ENCODE measurements around the gene PLIN4. TPM values are rescaled to one million over a fixed set of nuclear protein-coding genes. Genes with fewer than 3 reads are reported as not detected.

The PLIN4 gene
- polyA plus RNA-seq, 4 donors: 0.50 to 16.9 (median 1.1) TPM

DNA sequence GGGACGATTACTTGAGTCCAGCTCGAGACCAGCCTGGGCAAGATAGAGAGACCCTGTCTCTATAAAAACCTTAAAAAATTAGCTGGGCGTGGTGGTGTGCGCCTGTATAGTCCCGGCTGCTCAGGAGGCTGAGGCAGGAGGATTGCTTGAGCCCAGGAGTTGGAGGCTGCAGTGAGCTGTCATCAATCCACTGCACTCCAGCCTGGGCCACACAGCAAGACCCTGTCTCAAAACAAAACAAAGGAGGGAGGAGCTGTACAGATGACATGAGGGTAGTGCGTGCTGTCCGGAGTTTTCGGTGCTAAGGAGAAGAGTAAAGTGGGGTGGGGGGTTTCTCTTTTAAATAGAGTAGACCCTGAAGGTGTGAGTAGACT lies 23.6 kb downstream of the PLIN4 start:
- FAIRE-seq: no peak
- Histone ChIP-seq H3K27me3 (ENCODE audit: control insufficient read depth in 3 of 3, insufficient read depth in 3 of 3, low read length in 3 of 3) (no peaks in the 10 kb centered on the region), H3K4me1 (ENCODE audit: control insufficient read depth in 3 of 3, insufficient read depth in 2 of 3, low read depth in 1 of 3, low read length in 2 of 3) (no peaks in the 10 kb centered on the region), H3K9me3 (ENCODE audit: control insufficient read depth in 2 of 2, insufficient read depth in 1 of 2, low read depth in 1 of 2, low read length in 1 of 2) (no peaks in the 10 kb centered on the region), H3K4me3 (ENCODE audit: low read depth in 1 of 3, low read length in 3 of 3) (no peak overlapping the region), H3K36me3 (ENCODE audit: control insufficient read depth in 3 of 3, insufficient read depth in 2 of 3, low read depth in 1 of 3, low read length in 3 of 3) (peaks cover 24 to 80% (median 24%) of the 10 kb centered on the region in 3 donors), H3K27ac (ENCODE audit: low read depth in 1 of 3, low read length in 2 of 3) (no peak overlapping the region)
- no peak for DNase-seq
- WGBS, 3 donors: 94 to 96% (median 95%) methylated on average over 8 of the region's 8 CpGs

DNA sequence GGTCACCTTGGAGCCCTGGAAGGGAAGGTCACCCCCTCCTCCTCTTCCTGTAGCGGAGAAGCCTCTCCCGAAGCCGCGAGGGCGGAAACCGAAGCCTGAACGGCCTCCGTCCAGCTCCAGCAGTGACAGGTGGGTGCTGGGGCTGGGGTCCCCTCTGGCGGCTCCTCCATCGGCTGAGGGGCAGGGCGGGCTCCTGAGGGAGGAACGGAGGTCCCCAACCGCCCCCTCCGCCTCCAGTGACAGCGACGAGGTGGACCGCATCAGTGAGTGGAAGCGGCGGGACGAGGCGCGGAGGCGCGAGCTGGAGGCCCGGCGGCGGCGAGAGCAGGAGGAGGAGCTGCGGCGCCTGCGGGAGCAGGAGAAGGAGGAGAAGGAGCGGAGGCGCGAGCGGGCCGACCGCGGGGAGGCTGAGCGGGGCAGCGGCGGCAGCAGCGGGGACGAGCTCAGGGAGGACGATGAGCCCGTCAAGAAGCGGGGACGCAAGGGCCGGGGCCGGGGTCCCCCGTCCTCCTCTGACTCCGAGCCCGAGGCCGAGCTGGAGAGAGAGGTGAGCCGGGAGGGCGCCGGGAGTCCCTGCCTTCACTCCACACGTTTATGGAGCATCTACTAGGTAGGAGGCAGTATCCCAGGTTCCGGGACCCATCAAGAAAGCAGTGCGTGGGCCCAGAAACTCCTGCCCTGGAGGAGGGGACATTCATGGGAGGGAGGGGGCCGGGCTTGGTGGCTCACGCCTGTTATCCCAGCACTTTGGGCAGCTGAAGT lies 24.2 kb downstream of the PLIN4 start:
- FAIRE-seq: no peak
- H3K27me3 ChIP-seq (ENCODE audit: control insufficient read depth in 3 of 3, insufficient read depth in 3 of 3, low read length in 3 of 3): no peaks in the 10 kb centered on the region
- H3K36me3 ChIP-seq (ENCODE audit: control insufficient read depth in 3 of 3, insufficient read depth in 2 of 3, low read depth in 1 of 3, low read length in 3 of 3): peaks cover 19 to 81% (median 21%) of the 10 kb centered on the region in 3 donors
- DNase-seq: no peak
- H3K4me1 ChIP-seq (ENCODE audit: control insufficient read depth in 3 of 3, insufficient read depth in 2 of 3, low read depth in 1 of 3, low read length in 2 of 3): no peaks in the 10 kb centered on the region
- WGBS, 3 donors: 96 to 97% (median 97%) methylated on average over 57 to 61 of the region's 61 CpGs
- H3K9me3 ChIP-seq (ENCODE audit: control insufficient read depth in 2 of 2, insufficient read depth in 1 of 2, low read depth in 1 of 2, low read length in 1 of 2): no peaks in the 10 kb centered on the region
- no peak overlapping the region for H3K4me3 ChIP-seq (ENCODE audit: low read depth in 1 of 3, low read length in 3 of 3)
- H3K27ac ChIP-seq (ENCODE audit: low read depth in 1 of 3, low read length in 2 of 3): no peak overlapping the region

DNA sequence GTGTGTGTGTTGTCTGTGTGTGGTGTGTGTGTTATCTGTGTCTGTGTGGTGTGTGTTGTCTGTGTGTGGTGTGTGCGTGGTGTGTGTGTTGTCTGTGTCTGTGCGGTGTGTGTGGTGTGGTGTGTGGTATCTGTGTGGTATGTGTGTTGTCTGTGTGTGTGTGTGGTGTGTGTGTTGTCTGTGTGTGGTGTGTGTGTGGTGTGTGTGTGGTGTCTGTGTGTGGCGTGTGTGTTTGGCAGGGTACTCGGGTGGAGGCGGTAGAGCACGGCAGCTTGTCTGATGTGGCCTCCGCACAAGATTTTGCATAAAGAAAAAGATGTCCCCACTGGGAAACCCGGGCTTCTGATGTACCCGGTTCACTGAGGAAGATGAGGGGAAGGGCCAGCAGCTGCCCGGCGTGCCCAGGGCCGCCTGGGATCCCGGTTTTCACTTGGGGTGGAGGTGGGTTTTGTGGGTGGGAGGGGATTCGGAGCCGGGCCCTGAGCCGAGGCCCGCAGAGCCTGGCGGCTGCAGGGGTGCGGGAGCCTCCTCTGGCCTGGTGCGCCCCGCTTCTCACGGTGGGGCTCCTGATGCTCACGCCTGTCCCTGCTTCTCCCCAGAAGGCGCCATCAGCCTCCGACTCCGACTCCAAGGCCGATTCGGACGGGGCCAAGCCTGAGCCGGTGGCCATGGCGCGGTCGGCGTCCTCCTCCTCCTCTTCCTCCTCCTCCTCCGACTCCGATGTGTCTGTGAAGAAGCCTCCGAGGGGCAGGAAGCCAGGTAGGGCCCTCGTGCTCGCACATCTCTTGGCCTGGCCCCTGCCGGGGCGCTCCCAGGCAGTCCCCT lies 25.0 kb downstream of the PLIN4 start:
- Histone ChIP-seq H3K36me3 (ENCODE audit: control insufficient read depth in 3 of 3, insufficient read depth in 2 of 3, low read depth in 1 of 3, low read length in 3 of 3) (peaks cover 19 to 83% (median 21%) of the 10 kb centered on the region in 3 donors), H3K4me3 (ENCODE audit: low read depth in 1 of 3, low read length in 3 of 3) (no peak overlapping the region), H3K9me3 (ENCODE audit: control insufficient read depth in 2 of 2, insufficient read depth in 1 of 2, low read depth in 1 of 2, low read length in 1 of 2) (no peaks in the 10 kb centered on the region), H3K4me1 (ENCODE audit: control insufficient read depth in 3 of 3, insufficient read depth in 2 of 3, low read depth in 1 of 3, low read length in 2 of 3) (no peaks in the 10 kb centered on the region), H3K27me3 (ENCODE audit: control insufficient read depth in 3 of 3, insufficient read depth in 3 of 3, low read length in 3 of 3) (no peaks in the 10 kb centered on the region), H3K27ac (ENCODE audit: low read depth in 1 of 3, low read length in 2 of 3) (no peak overlapping the region)
- WGBS, 3 donors: 93 to 97% (median 95%) methylated on average over 24 to 41 of the region's 41 CpGs
- DNase-seq (no peak), FAIRE-seq (no peak)

DNA sequence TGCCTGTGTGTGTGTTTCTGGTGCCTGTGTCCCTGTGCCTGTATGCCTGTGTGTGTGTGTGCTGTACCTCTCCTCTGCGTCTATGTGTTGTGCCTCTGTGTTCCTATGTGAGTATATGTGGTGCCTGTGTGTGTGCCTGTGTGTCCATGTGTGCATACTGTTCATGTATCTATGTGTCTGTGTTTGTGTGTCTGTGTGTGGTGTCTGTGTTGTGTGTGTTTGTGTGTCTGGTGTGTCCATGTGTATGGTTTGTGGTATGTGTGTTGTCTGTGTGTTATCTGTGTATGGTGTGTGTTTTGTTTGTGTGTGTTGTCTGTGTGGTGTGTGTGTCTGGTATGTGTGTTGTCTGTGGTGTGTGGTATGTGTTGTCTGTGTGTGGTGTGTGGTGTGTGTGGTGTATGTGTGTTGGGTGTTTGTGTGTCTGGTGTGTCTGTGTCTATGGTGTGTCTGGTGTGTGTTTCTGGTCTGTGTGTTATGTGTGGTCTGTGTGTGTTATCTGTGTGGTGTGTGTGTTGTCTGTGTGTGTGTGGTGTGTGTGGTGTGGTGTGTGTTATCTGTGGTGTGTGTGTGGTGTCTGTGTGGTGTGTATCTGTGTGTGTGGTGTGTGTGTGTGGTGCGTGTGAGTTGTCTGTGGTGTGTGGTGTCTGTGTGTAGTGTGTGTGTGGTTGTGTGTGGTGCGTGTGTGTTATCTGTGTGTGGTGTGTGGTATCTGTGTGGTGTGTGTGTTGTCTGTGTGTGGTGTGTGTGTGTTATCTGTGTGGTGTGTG lies 25.8 kb downstream of the PLIN4 start:
- no peak overlapping the region for H3K27ac ChIP-seq (ENCODE audit: low read depth in 1 of 3, low read length in 2 of 3)
- no peak overlapping the region for H3K4me3 ChIP-seq (ENCODE audit: low read depth in 1 of 3, low read length in 3 of 3)
- H3K27me3 ChIP-seq (ENCODE audit: control insufficient read depth in 3 of 3, insufficient read depth in 3 of 3, low read length in 3 of 3): no peaks in the 10 kb centered on the region
- H3K36me3 ChIP-seq (ENCODE audit: control insufficient read depth in 3 of 3, insufficient read depth in 2 of 3, low read depth in 1 of 3, low read length in 3 of 3): peaks cover 16 to 80% (median 17%) of the 10 kb centered on the region in 3 donors
- WGBS, 3 donors: 97 to 100% (median 98%) methylated on average over 3 of the region's 3 CpGs
- no peaks in the 10 kb centered on the region for H3K4me1 ChIP-seq (ENCODE audit: control insufficient read depth in 3 of 3, insufficient read depth in 2 of 3, low read depth in 1 of 3, low read length in 2 of 3)
- no peaks in the 10 kb centered on the region for H3K9me3 ChIP-seq (ENCODE audit: control insufficient read depth in 2 of 2, insufficient read depth in 1 of 2, low read depth in 1 of 2, low read length in 1 of 2)
- DNase-seq: no peak
- FAIRE-seq: no peak

DNA sequence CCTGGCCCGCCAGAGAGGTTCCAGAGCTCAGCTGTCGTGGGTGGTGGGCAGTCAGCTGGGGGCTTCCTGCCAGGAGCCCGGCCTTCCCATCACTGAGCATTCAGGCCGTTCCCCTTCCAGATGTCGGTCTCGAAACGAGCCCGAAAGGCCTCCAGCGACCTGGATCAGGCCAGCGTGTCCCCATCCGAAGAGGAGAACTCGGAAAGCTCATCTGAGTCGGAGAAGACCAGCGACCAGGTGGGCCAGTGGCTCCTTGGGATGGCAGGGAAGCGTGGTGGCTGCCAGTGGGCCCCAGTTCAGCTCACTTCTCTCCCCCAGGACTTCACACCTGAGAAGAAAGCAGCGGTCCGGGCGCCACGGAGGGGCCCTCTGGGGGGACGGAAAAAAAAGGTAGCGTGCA lies 26.8 kb downstream of the PLIN4 start:
- FAIRE-seq: no peak
- H3K9me3 ChIP-seq (ENCODE audit: control insufficient read depth in 2 of 2, insufficient read depth in 1 of 2, low read depth in 1 of 2, low read length in 1 of 2): no peaks in the 10 kb centered on the region
- no peak overlapping the region for H3K4me3 ChIP-seq (ENCODE audit: low read depth in 1 of 3, low read length in 3 of 3)
- H3K36me3 ChIP-seq (ENCODE audit: control insufficient read depth in 3 of 3, insufficient read depth in 2 of 3, low read depth in 1 of 3, low read length in 3 of 3): peaks cover 15 to 75% (median 16%) of the 10 kb centered on the region in 3 donors
- no peaks in the 10 kb centered on the region for H3K4me1 ChIP-seq (ENCODE audit: control insufficient read depth in 3 of 3, insufficient read depth in 2 of 3, low read depth in 1 of 3, low read length in 2 of 3)
- DNase-seq: no peak
- no peaks in the 10 kb centered on the region for H3K27me3 ChIP-seq (ENCODE audit: control insufficient read depth in 3 of 3, insufficient read depth in 3 of 3, low read length in 3 of 3)
- H3K27ac ChIP-seq (ENCODE audit: low read depth in 1 of 3, low read length in 2 of 3): no peak overlapping the region
- WGBS, 3 donors: 95 to 98% (median 97%) methylated on average over 20 to 21 of the region's 21 CpGs

DNA sequence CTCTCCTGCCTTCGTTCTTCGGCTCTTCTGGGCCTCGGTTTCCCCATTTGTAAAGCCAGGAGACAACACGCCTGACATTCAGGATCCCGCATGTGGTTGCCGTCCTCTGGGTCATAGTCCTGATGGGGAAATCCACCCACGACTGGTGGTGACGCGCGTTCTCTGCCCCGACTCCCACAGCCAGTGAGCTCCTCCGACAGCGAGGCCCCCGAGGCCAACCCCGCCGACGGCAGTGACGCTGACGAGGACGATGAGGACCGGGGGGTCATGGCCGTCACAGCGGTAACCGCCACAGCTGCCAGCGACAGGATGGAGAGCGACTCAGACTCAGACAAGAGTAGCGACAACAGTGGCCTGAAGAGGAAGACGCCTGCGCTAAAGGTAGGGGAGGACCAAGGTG lies 29.8 kb downstream of the PLIN4 start:
- no peaks in the 10 kb centered on the region for H3K4me1 ChIP-seq (ENCODE audit: control insufficient read depth in 3 of 3, insufficient read depth in 2 of 3, low read depth in 1 of 3, low read length in 2 of 3)
- no peaks in the 10 kb centered on the region for H3K9me3 ChIP-seq (ENCODE audit: control insufficient read depth in 2 of 2, insufficient read depth in 1 of 2, low read depth in 1 of 2, low read length in 1 of 2)
- no peaks in the 10 kb centered on the region for H3K27me3 ChIP-seq (ENCODE audit: control insufficient read depth in 3 of 3, insufficient read depth in 3 of 3, low read length in 3 of 3)
- H3K36me3 ChIP-seq (ENCODE audit: control insufficient read depth in 3 of 3, insufficient read depth in 2 of 3, low read depth in 1 of 3, low read length in 3 of 3): peaks cover 1 to 62% (median 6%) of the 10 kb centered on the region in 3 donors
- no peak overlapping the region for H3K27ac ChIP-seq (ENCODE audit: low read depth in 1 of 3, low read length in 2 of 3)
- DNase-seq: no peak
- FAIRE-seq: no peak
- no peak overlapping the region for H3K4me3 ChIP-seq (ENCODE audit: low read depth in 1 of 3, low read length in 3 of 3)
- 94 to 96% (median 96%) methylated on average over 29 of the region's 29 CpGs for WGBS, 3 donors

DNA sequence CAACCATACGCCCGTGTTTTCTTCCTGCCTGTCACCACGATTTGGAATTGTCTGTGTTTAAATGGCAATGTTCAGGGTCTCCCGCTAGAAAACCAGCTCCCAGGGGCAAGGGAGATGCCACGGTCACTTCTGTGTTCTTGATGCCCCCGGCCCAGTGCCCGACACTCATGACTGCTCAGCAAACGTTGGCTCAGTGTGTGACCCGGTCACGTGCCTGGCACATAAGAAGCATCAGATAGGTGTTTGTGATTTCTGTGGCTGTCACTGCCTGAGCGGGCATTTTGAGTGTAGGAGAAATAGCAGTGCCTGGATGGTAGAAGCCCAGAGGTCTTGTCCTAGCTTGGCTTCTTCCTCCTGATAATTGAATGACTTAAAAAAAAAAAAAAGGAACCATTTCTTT lies 30.7 kb downstream of the PLIN4 start:
- WGBS, 3 donors: 88 to 91% (median 91%) methylated on average over 11 of the region's 11 CpGs
- Histone ChIP-seq H3K27me3 (ENCODE audit: control insufficient read depth in 3 of 3, insufficient read depth in 3 of 3, low read length in 3 of 3) (no peaks in the 10 kb centered on the region), H3K27ac (ENCODE audit: low read depth in 1 of 3, low read length in 2 of 3) (no peak overlapping the region), H3K9me3 (ENCODE audit: control insufficient read depth in 2 of 2, insufficient read depth in 1 of 2, low read depth in 1 of 2, low read length in 1 of 2) (no peaks in the 10 kb centered on the region), H3K4me3 (ENCODE audit: low read depth in 1 of 3, low read length in 3 of 3) (no peak overlapping the region), H3K4me1 (ENCODE audit: control insufficient read depth in 3 of 3, insufficient read depth in 2 of 3, low read depth in 1 of 3, low read length in 2 of 3) (no peaks in the 10 kb centered on the region), H3K36me3 (ENCODE audit: control insufficient read depth in 3 of 3, insufficient read depth in 2 of 3, low read depth in 1 of 3, low read length in 3 of 3) (peaks cover 2 to 67% (median 6%) of the 10 kb centered on the region in 3 donors)
- no peak for FAIRE-seq
- DNase-seq: no peak

DNA sequence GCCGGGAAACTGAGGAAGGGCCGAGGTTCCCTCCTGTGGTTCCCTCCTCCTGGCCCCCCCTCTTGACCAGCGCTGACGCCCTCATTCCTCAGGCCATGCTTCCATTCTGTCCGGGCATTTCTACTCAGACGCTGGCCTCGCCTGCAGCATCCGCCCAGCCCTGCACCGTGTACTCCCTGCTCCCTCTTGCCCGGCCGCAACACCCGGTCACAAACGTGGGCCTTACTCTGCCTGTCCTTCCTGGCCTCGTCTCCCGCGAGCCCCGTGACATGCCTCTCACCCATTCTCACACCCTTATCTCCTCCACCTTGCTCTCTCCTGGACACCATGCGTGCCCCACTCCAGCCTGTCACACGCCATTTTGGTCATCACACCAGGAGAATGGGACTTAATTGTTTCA lies 34.9 kb downstream of the PLIN4 start:
- FAIRE-seq (no peak), DNase-seq (no peak)
- no peak overlapping the region for H3K27ac ChIP-seq (ENCODE audit: low read depth in 1 of 3, low read length in 2 of 3)
- no peaks in the 10 kb centered on the region for H3K4me1 ChIP-seq (ENCODE audit: control insufficient read depth in 3 of 3, insufficient read depth in 2 of 3, low read depth in 1 of 3, low read length in 2 of 3)
- H3K4me3 ChIP-seq (ENCODE audit: low read depth in 1 of 3, low read length in 3 of 3): no peak overlapping the region
- no peaks in the 10 kb centered on the region for H3K27me3 ChIP-seq (ENCODE audit: control insufficient read depth in 3 of 3, insufficient read depth in 3 of 3, low read length in 3 of 3)
- H3K36me3 ChIP-seq (ENCODE audit: control insufficient read depth in 3 of 3, insufficient read depth in 2 of 3, low read depth in 1 of 3, low read length in 3 of 3): peaks cover 2 to 63% (median 2%) of the 10 kb centered on the region in 3 donors
- no peaks in the 10 kb centered on the region for H3K9me3 ChIP-seq (ENCODE audit: control insufficient read depth in 2 of 2, insufficient read depth in 1 of 2, low read depth in 1 of 2, low read length in 1 of 2)
- 93 to 96% (median 94%) methylated on average over 17 to 19 of the region's 19 CpGs for WGBS, 3 donors

Measured in small intestine (tissue), 7 donors.